ENCODE measurements around the gene HM13. TPM values are rescaled to one million over a fixed set of nuclear protein-coding genes. Genes with fewer than 3 reads are reported as not detected.
"Not testable (repeated sequence)": the region's sequence is repeated elsewhere in the genome, so short reads cannot be mapped to it uniquely, and the experiment has no call there.

Gene HM13
- total RNA-seq (2014; rRNA removed; shearing (Covaris generic)) (103 and 126 TPM in 2 replicates), polyA plus RNA-seq (2016; fragmentation: Nextera tagmentation; extraction: Ambion mirVana) (147 and 150 TPM in 2 replicates)
- long read RNA-seq, transcript HM13-202 (12 exons, 1,606 nt), result major isoform, 139 of 184 reads
- long read RNA-seq, partial matches to known transcripts, result 10 of 184 reads
- long read RNA-seq, other reads (novel, unspliced or antisense), result 27 of 184 reads

- H3K27ac ChIP-seq (ENCODE audit: low read depth), result peak within 1 kb of the TSS; percentile 97
- Mint-ChIP-seq H3K4me3 (peak within 1 kb of the TSS; percentile 63), H3K9me3 (peaks cover 11% of the 10 kb centered on the region), H3K4me1 (no peaks in the 10 kb centered on the region), H3K36me3 (ENCODE audit: low read depth) (peaks cover 7% of the 10 kb centered on the region; the same call in 2 of the 3 replicates), H3K27ac (no peak within 1 kb of the TSS), H3K27me3 (ENCODE audit: insufficient read depth, low read depth, poor library complexity) (peaks cover 7% of the 10 kb centered on the region)
- peak within 1 kb of the TSS; percentile 100 for H3K4me2 ChIP-seq
- DNase-seq (ENCODE audit: low spot score) (peak; percentile 99), ATAC-seq (peak; percentile 87)
- H3K4me3 ChIP-seq, result peak within 1 kb of the TSS; percentile 100
- no peaks in the 10 kb centered on the region for H3K27me3 ChIP-seq (ENCODE audit: insufficient read depth)
- H4K20me1 ChIP-seq (replicated peaks; ENCODE audit: insufficient read depth), result peaks cover 44% of the 10 kb centered on the region
- H3K36me3 ChIP-seq (ENCODE audit: insufficient read depth), result 0 out of 2 replicates have a peak, but pooled peaks cover 7% of the 10 kb centered on the region
- H3K4me1 ChIP-seq (ENCODE audit: insufficient read depth), result peaks cover 27% of the 10 kb centered on the region
- H3F3A ChIP-seq (replicated peaks; ENCODE audit: low read depth), result peaks cover 34% of the 10 kb centered on the region
- TF ChIP-seq REST (IDR thresholded peaks at IDR 0.05; ENCODE audit: unreplicated experiment) (no peak), ZNF114 (CRISPR knock-in tag; IDR thresholded peaks at IDR 0.05) (peak; percentile 99), CREB1 (CRISPR knock-in tag; IDR thresholded peaks at IDR 0.05; ENCODE audit: low read depth) (peak; percentile 95), CTCF (conservative IDR thresholded peaks at IDR 0.05; ENCODE audit: low read depth in 2 of 2) (peak; percentile 94 to 96), POLR2AphosphoS5 (IDR thresholded peaks at IDR 0.05; ENCODE audit: low read depth) (peak; percentile 99), JUNB (IDR thresholded peaks at IDR 0.05; ENCODE audit: unreplicated experiment) (no peak), ZNF331 (CRISPR knock-in tag; IDR thresholded peaks at IDR 0.05; ENCODE audit: low read depth) (peak; percentile 48; the same call in 1 of the 2 replicates)
- TF ChIP-seq, protein P1, sequence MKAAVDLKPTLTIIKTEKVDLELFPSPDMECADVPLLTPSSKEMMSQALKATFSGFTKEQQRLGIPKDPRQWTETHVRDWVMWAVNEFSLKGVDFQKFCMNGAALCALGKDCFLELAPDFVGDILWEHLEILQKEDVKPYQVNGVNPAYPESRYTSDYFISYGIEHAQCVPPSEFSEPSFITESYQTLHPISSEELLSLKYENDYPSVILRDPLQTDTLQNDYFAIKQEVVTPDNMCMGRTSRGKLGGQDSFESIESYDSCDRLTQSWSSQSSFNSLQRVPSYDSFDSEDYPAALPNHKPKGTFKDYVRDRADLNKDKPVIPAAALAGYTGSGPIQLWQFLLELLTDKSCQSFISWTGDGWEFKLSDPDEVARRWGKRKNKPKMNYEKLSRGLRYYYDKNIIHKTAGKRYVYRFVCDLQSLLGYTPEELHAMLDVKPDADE (IDR thresholded peaks at IDR 0.05), result peak; percentile 63; the same call in 1 of the 2 replicates
- peak within 1 kb of the TSS; percentile 100 for H2AFZ ChIP-seq
- H3K79me2 ChIP-seq (replicated peaks; ENCODE audit: insufficient read depth), result peaks cover 49% of the 10 kb centered on the region
- H3K9me2 ChIP-seq (ENCODE audit: insufficient read depth), result no peaks in the 10 kb centered on the region
Measured at GRCh38 chr20:31514154-31515071, at the start of gene HM13. TSS of gene HM13 (plus strand) at chr20:31514442. CDS start at chr20:31514552, 110 bp downstream.

- H3K4me3 ChIP-seq; H3K4me2 ChIP-seq; H3K36me3 ChIP-seq (ENCODE audit: insufficient read depth); H3K9me2 ChIP-seq (ENCODE audit: insufficient read depth); ATAC-seq; H3F3A ChIP-seq (replicated peaks; ENCODE audit: low read depth); H3K27ac Mint-ChIP-seq; H3K79me2 ChIP-seq (replicated peaks; ENCODE audit: insufficient read depth); H3K4me1 Mint-ChIP-seq; H3K27ac ChIP-seq (ENCODE audit: low read depth); H3K4me3 Mint-ChIP-seq; H4K20me1 ChIP-seq (replicated peaks; ENCODE audit: insufficient read depth); DNase-seq (ENCODE audit: low spot score); H2AFZ ChIP-seq: not testable (repeated sequence)
- peaks cover 35% of the 10 kb centered on the region for H3K27me3 ChIP-seq (ENCODE audit: insufficient read depth)
- H3K4me1 ChIP-seq (ENCODE audit: insufficient read depth), result peaks cover 10% of the 10 kb centered on the region
- peaks cover 67% of the 10 kb centered on the region for H3K9me3 Mint-ChIP-seq
- peaks cover 27% of the 10 kb centered on the region for H3K36me3 Mint-ChIP-seq (ENCODE audit: low read depth)
- H3K27me3 Mint-ChIP-seq (ENCODE audit: insufficient read depth, low read depth, poor library complexity), result peaks cover 39% of the 10 kb centered on the region
Measured at GRCh38 chr20:31470946-31471345, 43.3 kb upstream of the HM13 start.

All from GM23338 (cell line).